GM19023 (cell line): ENCODE data around the gene ATRX.
"Not testable (repeated sequence)": the region's sequence is repeated elsewhere in the genome, so short reads cannot be mapped to it uniquely, and the experiment has no call there.

Experiments used
- ATAC-seq: cut with Tn5 transposase; IDR thresholded peaks from one replicate; pipeline ENCODE4 v1.9.1; 2021; ENCODE audit warnings: mild to moderate bottlenecking, moderate library complexity; ENCODE audit not compliant: unreplicated experiment

Gene ATRX

GRCh38 chrX:77510007-77510406, 276.0 kb downstream of the ATRX start:
- ATAC-seq = no peak

GRCh38 chrX:77505227-77505626, 280.8 kb downstream of the ATRX start:
- no peak for ATAC-seq

- ATAC-seq = no peak
These were observed 283.0 kb downstream of the ATRX start for GRCh38 chrX:77502951-77503525.

- not testable (repeated sequence) for ATAC-seq
These were observed 285.9 kb downstream of the ATRX start for GRCh38 chrX:77500164-77500563.

- ATAC-seq = no peak
These were observed 292.1 kb downstream of the ATRX start for GRCh38 chrX:77493677-77494553.

- no peak for ATAC-seq
These were observed 302.0 kb downstream of the ATRX start for GRCh38 chrX:77484045-77484444.

- no peak for ATAC-seq
These were observed 330.6 kb downstream of the ATRX start for GRCh38 chrX:77455437-77455836.
